GM12878 (cell line): ENCODE data around the gene SRRM3.

ENCODE experiments used
- EED ChIP-seq: sonication (generic); IDR thresholded peaks from 2 replicates; pipeline ENCODE4 v1.6.1; 2016; ENCODE audit warnings: antibody characterized with exemption, low read depth
- EP300 ChIP-seq, 2 experiments: fragments of 150-350 bp in 1 of 2; IDR thresholded peaks; 2 replicates each; pipeline ENCODE4 v1.6.1; 2011 to 2012; ENCODE audit warnings: low read depth in 2 of 2, low read length in 2 of 2, borderline replicate concordance in 1 of 2, improper control_type of control experiment in 1 of 2, inconsistent platforms in 1 of 2; ENCODE audit not compliant: control insufficient read depth in 1 of 2
- EZH2 ChIP-seq: IDR thresholded peaks from 2 replicates; pipeline ENCODE4 v1.6.1; 2012; ENCODE audit warnings: low read depth, mild to moderate bottlenecking, control low read depth, inconsistent platforms, low read length, borderline replicate concordance; ENCODE audit not compliant: control insufficient read depth
- JUNB ChIP-seq: IDR thresholded peaks from 2 replicates; pipeline ENCODE4 v1.6.1; 2016; ENCODE audit warnings: antibody characterized with exemption, mild to moderate bottlenecking
- MXI1 ChIP-seq: fragments of 150-350 bp; IDR thresholded peaks from 2 replicates; pipeline ENCODE4 v1.6.1; 2011; ENCODE audit warnings: low read depth, mild to moderate bottlenecking, inconsistent platforms, low read length, improper control_type of control experiment
- NBN ChIP-seq: fragments of 450-650 bp; IDR thresholded peaks from 2 replicates; pipeline ENCODE4 v1.6.1; 2016
- POLR2A ChIP-seq: IDR thresholded peaks from 2 replicates; pipeline ENCODE4 v1.6.1; 2011; ENCODE audit warnings: low read depth, mild to moderate bottlenecking, low read length
- TCF12 ChIP-seq: IDR thresholded peaks from 2 replicates; pipeline ENCODE4 v1.6.1; 2011; ENCODE audit warnings: low read depth, mild to moderate bottlenecking, low read length
- TF ChIP-seq, protein P1 (sequence below), 3 experiments: IDR thresholded peaks in 2 of 3; conservative IDR thresholded peaks in 1 of 3; 2 replicates each; pipeline ENCODE4 v1.5.1; 2011; ENCODE audit warnings: low read depth in 3 of 3, low read length in 3 of 3, mild to moderate bottlenecking in 3 of 3, control low read depth in 2 of 3, moderate library complexity in 2 of 3, inconsistent platforms in 1 of 3, mixed read lengths in 1 of 3; ENCODE audit not compliant: control insufficient read depth in 2 of 3, insufficient read depth in 1 of 3; ENCODE audit errors: extremely low read depth in 1 of 3
- TF ChIP-seq, protein P2 (sequence below): fragments of 450-650 bp; IDR thresholded peaks from 2 replicates; pipeline ENCODE4 v1.6.1; 2016; ENCODE audit warnings: mild to moderate bottlenecking
- TF ChIP-seq, protein P3 (sequence below): fragments of 450-650 bp; conservative IDR thresholded peaks from 2 replicates; pipeline ENCODE4 v1.6.1; 2017; ENCODE audit warnings: mild to moderate bottlenecking, moderate library complexity

DNA sequence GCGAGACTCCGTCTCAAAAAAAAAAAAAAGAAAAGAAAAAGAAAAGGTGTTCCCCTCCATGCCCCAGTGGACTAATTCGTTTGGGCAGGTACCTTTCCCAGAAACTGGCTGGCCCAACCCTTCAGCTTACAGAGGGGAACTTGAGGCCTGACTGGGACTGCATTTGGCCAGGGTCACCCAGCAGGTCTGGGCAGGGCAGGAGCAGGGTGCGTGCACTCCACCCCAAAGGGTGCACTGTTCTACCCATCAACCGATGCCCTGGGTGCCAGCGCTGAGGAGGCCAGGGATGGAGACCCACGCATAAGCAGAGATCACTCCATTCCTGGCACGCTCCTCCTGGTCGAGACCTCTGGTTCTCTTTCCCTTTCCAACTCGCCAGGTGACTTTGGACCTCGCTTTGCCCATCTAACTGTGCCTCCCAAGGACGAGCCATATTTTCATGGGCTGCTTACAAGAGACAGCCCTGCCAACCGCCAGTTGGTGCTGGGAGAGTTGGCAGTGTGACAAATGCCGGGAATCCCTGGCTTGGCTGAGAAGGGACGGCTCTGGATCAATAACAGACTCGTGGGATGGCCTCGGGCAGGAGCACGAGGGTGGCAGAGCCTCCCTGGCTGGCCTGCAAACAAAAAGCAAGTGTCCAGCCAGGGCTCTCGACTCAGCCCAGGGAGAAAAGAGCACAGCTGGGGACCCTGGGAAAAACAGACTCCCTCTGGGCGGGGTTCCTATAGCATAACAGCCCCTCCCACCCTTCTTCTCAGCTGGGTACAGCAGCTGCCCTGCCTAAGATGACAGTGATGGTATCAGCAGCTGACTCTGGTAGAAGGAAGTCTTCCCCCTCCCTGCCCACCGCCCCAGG is 108.6 kb downstream of the SRRM3 start:
- TF ChIP-seq POLR2A: no peak
- TF ChIP-seq, protein P1, sequence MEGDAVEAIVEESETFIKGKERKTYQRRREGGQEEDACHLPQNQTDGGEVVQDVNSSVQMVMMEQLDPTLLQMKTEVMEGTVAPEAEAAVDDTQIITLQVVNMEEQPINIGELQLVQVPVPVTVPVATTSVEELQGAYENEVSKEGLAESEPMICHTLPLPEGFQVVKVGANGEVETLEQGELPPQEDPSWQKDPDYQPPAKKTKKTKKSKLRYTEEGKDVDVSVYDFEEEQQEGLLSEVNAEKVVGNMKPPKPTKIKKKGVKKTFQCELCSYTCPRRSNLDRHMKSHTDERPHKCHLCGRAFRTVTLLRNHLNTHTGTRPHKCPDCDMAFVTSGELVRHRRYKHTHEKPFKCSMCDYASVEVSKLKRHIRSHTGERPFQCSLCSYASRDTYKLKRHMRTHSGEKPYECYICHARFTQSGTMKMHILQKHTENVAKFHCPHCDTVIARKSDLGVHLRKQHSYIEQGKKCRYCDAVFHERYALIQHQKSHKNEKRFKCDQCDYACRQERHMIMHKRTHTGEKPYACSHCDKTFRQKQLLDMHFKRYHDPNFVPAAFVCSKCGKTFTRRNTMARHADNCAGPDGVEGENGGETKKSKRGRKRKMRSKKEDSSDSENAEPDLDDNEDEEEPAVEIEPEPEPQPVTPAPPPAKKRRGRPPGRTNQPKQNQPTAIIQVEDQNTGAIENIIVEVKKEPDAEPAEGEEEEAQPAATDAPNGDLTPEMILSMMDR (IDR thresholded peaks at IDR 0.05 in 2 of 3, conservative IDR thresholded peaks at IDR 0.05 in 1 of 3; ENCODE audit: control insufficient read depth in 2 of 3, extremely low read depth in 1 of 3, insufficient read depth in 1 of 3, low read depth in 3 of 3, low read length in 3 of 3): no peak
- TF ChIP-seq, protein P2, sequence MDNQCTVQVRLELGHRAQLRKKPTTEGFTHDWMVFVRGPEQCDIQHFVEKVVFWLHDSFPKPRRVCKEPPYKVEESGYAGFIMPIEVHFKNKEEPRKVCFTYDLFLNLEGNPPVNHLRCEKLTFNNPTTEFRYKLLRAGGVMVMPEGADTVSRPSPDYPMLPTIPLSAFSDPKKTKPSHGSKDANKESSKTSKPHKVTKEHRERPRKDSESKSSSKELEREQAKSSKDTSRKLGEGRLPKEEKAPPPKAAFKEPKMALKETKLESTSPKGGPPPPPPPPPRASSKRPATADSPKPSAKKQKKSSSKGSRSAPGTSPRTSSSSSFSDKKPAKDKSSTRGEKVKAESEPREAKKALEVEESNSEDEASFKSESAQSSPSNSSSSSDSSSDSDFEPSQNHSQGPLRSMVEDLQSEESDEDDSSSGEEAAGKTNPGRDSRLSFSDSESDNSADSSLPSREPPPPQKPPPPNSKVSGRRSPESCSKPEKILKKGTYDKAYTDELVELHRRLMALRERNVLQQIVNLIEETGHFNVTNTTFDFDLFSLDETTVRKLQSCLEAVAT: no peak
- no peak for TF ChIP-seq TCF12
- TF ChIP-seq JUNB: no peak
- no peak for TF ChIP-seq EP300 (IDR thresholded peaks at IDR 0.05; ENCODE audit: borderline replicate concordance in 1 of 2, control insufficient read depth in 1 of 2, low read depth in 2 of 2, low read length in 2 of 2)
- no peak for TF ChIP-seq EED
- TF ChIP-seq, protein P3, sequence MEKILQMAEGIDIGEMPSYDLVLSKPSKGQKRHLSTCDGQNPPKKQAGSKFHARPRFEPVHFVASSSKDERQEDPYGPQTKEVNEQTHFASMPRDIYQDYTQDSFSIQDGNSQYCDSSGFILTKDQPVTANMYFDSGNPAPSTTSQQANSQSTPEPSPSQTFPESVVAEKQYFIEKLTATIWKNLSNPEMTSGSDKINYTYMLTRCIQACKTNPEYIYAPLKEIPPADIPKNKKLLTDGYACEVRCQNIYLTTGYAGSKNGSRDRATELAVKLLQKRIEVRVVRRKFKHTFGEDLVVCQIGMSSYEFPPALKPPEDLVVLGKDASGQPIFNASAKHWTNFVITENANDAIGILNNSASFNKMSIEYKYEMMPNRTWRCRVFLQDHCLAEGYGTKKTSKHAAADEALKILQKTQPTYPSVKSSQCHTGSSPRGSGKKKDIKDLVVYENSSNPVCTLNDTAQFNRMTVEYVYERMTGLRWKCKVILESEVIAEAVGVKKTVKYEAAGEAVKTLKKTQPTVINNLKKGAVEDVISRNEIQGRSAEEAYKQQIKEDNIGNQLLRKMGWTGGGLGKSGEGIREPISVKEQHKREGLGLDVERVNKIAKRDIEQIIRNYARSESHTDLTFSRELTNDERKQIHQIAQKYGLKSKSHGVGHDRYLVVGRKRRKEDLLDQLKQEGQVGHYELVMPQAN: no peak
- no peak for TF ChIP-seq NBN
- no peak for TF ChIP-seq MXI1
- no peak for TF ChIP-seq EZH2
